GM11168 (cell line): ENCODE measurements around the gene RFFL.
"Not testable (repeated sequence)": the region's sequence is repeated elsewhere in the genome, so short reads cannot be mapped to it uniquely, and the experiment has no call there.

ENCODE experiments used
- in situ Hi-C: fragments of 300-500 bp; cut with MboI; formaldehyde crosslinking; loops from one replicate; pipeline ENCODE4 v1.12.0; 2022; ENCODE audit warnings: low sequenced_read_pairs; ENCODE audit not compliant: unreplicated experiment

The RFFL gene

GRCh38 chr17:35011671-35012216 lies 51.8 kb downstream of the RFFL start:
- in situ Hi-C loops, result no loop called here

DNA sequence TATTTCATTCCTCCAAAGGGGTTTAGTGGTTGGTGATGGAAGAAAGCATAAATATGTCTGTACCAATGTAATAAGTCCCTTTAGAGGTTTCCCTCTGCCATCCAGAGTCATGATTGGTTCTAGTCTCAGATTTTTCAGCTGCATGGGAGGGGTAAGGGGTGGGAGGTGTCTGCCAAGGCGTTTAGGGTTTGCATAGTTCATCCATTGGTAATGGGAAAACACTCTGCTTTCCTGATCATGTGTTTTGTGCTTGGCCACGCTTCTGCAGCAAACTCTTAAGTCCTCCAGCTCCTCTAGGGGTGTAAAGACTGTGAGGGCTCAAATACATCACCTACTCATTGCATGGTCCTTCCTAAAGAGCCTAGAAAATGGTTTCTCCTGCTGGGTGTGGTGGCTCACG lies 53.4 kb downstream of the RFFL start:
- in situ Hi-C loops, result no loop called here

DNA sequence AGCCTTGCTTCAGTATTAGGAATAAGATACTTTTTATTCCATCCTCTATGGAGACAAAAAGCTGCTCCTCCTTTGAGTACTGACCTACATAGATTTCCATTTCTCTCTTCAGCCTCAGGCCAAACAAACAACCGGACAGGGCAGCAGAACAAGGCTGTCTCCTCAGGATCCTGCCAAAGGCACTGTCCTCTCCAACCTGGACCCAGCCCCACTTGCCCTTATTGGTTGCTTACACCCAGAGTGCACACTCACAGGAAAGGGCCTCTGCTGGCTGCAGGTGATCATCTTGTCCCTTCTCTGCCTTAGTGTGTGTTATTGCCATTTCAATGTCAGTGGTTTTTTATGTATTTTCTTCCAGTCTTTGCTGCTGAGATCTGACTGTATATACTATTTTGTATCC lies 56.5 kb downstream of the RFFL start:
- in situ Hi-C loops, result no loop called here

DNA sequence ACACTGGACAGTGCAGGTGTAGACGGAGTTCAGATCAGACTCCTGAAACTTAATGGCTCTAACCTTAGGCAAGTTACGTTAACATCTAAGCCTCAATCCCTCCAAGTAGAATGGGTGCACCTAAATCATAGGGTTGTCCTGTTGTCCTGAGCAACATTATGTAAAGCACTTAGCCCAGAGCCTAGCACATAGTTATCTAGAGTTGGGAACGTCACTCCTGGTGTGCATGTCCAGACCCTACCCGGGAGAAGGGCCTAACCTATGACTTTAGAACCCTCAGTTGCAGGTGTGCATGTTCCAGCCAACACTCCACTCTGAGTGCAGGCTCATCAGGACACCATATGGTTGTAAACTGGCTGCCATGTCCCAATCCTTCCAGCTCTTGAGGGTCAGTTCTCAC lies 57.2 kb downstream of the RFFL start:
- in situ Hi-C loops, result no loop called here

GRCh38 chr17:35003778-35004177 lies 59.7 kb downstream of the RFFL start:
- in situ Hi-C loops, result no loop called here

- in situ Hi-C loops, result no loop called here
These were observed 60.5 kb downstream of the RFFL start for GRCh38 chr17:35002876-35003551.

- in situ Hi-C loops, result no loop called here
These were observed 62.0 kb downstream of the RFFL start for GRCh38 chr17:35001549-35001948.

DNA sequence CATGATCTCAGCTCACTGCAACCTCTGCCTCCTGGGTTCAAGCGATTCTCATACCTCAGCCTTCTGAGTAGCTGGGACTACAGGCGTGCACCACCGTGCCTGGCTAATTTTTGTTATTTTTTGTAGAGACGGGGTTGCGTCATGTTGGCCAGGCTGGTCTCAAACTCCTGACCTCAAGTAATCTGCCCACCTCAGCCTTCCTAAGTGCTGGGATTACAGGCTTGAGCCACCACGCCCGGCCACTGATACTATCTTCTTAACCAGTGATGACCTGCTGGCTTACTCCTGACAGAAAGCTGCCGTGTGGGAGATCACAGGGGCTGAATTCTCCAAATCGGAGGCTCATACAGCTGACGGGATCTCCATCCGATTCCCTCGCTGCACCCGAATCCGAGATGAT lies 62.5 kb downstream of the RFFL start:
- in situ Hi-C loops, result not testable (repeated sequence)

DNA sequence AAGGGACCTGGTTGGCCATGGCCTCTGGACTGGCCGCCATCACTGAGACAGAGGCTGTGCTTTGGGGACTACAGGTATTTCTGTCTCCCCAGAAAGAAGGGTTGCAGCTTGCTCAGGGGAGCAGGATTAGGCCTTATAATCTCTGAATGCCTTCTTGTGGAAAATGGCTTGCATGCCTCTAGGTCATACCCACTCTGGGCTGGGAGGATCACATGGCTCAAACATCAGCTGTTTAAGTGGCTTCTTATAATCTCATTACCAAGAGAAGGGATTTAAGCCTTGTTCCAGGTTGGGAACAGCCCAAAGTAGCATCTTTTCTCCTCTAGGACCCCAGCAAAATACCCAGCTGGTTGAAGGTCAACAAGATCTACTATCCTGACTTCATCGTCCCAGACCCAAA lies 64.1 kb downstream of the RFFL start:
- in situ Hi-C loops, result no loop called here

DNA sequence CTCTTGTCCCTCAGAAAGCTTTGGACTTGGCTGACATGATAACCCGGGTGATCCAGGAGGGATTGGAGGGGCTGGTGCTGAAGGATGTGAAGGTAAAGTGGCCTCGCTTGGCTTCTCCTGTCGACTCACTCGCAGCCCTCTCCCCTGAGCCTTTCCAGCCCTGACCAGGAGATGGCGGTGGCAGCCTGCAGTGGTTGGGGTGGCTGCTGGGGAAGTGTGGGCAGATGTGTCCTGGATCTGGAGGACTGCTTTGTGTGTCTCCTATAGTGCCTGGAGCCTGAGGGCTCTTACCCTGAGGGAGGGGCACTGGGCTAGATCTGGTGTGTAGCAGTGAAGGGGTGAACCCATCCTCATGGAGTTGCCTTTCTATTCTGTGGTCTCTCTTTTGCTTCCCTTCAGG lies 65.3 kb downstream of the RFFL start:
- in situ Hi-C loops, result no loop called here

DNA sequence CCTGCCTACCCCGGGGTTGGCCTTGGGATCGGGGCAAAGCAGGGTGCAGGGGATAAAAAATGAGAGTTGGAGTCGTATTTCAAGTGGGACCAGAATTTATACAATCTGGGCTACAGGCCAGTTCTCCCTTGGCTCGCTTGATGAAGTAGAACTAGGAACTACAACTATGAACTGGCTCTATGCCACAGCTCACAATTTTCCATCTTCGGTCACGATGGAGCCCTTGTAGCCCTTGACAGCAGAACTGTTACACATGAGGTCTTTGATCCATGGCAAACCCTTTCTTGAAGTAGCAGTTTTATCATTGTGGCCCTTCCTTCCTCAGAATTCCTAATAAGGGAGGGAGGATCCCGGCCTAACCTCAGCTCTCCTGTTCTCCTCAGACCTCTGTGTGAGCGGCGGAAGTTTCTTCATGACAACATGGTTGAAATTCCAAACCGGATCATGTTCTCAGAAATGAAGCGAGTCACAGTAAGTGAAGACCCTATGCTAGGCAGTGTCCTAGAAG lies 66.1 kb downstream of the RFFL start:
- in situ Hi-C loops, result no loop called here

DNA sequence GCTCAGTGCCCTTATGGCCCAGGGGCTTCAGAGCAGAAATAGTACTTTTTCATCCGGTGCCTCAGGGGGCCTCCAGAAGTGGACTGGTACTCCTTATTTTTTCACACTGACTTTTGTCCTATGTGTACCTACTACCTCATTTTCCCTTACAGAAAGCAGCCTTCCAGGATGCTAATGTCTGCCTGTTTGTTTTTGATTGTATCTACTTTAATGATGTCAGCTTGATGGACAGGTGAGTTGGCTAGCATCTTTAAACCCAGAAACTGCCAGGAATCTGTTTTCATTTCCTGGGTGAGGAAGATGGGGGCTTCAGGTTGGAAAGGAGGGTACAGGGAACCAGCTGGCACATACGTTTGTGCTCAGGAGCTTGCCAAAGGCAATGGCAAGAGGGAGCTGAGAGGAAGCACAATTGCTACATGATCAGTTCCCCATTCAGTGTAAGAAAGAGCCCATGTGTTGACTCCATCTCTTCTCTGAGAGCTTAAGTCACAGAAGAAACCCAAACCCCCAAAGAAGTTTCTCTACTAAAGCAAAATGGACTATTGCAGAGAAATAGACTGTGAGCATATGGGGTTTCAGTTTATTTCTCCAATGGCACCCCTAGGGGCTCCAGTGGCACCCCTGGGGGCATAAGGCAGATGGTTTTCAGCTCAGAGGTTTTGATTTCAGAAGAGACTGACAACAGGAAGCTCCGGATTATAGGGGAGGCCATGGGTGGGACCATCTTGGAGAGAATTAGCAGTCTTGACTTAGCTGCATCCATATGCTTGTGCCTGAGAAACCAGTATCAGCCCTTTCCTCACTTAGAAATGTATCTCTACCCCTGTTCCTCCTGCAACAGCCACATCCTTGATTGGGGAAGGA lies 66.9 kb downstream of the RFFL start:
- in situ Hi-C loops, result no loop called here

DNA sequence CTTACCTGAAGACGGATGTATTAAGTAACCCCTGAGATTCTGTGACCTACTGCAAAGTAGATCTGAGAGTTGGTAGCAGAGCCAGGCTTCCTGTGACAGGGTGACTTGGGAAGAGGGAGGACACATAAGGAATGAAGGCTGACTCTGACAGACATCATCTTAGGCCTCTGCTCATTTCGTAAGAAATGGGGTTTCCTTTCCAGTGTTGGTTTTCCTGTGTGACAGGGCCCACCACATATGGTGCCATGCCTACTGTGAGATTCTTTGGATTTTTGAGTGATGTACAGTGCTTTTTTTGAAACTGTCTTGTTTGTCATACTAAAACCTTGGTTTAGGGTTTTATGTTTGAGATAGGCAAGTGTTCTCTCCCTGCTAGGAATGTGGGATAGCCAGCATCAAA lies 70.5 kb downstream of the RFFL start:
- in situ Hi-C loops, result no loop called here

DNA sequence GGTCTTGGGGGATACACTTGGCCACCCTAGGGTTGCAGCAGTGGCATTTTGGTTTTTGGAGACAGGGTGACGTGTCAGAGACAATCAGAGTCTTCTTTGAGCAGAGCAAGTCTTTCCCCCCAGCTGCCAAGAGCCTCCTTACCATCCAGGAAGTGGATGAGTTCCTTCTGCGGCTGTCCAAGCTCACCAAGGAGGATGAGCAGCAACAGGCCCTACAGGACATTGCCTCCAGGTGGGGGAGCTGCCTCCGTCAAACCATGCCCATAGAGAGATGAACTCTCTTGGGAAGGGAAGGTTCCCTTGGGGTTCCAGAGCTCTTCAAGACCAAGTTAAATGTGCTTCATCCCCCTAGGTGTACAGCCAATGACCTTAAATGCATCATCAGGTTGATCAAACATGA lies 71.9 kb downstream of the RFFL start:
- in situ Hi-C loops, result no loop called here

GRCh38 chr17:34990921-34991365 lies 72.6 kb downstream of the RFFL start:
- in situ Hi-C loops, result no loop called here

- in situ Hi-C loops, result loop anchor here (10.0 kb wide), 1 partner anchor 105 kb away; no protein-coding TSS in a partner anchor
These were observed 74.0 kb downstream of the RFFL start for GRCh38 chr17:34989473-34989872.

DNA sequence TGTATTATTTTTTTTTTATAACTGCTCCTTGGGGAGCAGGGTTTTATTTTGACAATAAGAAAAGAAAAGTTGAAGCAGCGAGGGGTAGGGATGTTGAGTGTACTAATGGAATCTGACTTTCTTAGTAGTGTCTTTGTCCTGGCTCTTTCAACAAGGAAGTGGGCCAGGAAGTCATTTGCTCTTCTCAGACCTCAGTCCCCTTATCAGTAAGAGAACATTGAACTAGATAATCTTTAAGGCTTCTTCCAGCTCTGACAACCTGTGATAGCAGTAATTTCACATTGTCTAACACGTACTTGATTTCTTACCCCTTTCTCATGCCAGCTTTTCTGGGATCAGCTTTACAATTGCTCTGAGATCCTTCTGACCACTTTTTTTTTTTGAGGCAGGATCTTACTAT lies 74.9 kb downstream of the RFFL start:
- in situ Hi-C loops, result loop anchor here (10.0 kb wide), 1 partner anchor 106 kb away; no protein-coding TSS in a partner anchor

GRCh38 chr17:34987232-34987631 lies 76.3 kb downstream of the RFFL start:
- in situ Hi-C loops, result loop anchor here (10.0 kb wide), 1 partner anchor 108 kb away; no protein-coding TSS in a partner anchor

DNA sequence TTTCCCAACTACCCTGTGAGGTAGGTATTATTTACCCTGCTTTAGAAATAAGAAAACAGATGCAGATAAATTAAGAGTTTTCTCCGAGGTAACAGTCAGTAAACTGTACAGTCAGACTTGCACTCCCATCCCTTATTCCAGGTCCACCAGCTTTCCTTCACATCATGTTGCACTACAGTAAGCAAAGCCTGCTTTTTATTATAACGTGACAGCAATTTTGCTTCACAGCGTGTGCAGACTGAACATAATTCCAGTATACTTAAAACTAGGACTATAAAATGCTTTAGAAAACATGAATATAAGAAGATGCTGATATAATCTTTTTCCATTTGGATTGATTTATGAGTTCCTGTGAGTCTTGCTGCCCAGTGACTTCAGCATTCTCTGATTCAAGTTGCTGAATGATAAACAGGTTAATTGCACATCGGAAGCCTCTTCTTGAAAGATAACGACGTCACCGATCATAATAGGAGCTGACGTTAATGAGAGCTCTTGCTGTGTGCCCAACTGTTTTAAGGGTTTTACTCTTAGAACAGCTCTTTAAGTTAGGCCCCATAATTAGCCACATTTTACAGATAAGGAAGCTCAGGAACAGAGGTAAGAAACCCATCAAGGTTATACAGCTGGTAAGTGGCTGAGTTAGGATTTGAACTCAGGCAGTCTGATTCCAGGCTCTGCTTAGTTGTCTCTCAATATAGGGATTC lies 81.8 kb downstream of the RFFL start:
- in situ Hi-C loops, result loop anchor here (10.0 kb wide), 1 partner anchor 113 kb away; no protein-coding TSS in a partner anchor
